Muscle of back (tissue), 11 donors: Measurements from ENCODE around the gene LATS1. TPM values are rescaled to one million over a fixed set of nuclear protein-coding genes. Genes with fewer than 3 reads are reported as not detected.
"Not testable (repeated sequence)": the region's sequence is repeated elsewhere in the genome, so short reads cannot be mapped to it uniquely, and the experiment has no call there.

Source experiments
- DNase-seq, 3 donors: peaks; one replicate each; pipeline versions ENCODE4 v3.0.0 to v3.0.0-alpha.2; 2013
- polyA plus RNA-seq, 10 donors: library from polyadenylated mRNA; unstranded; fragments of 120-200 nt; gene quantifications; one replicate each; pipeline ENCODE4 v1.2.1, GENCODE V29; 2013; ENCODE audit not compliant: insufficient read length in 10 of 10

LATS1 gene
- polyA plus RNA-seq, 10 donors = 14.2 to 24.2 (median 20.4) TPM

DNA sequence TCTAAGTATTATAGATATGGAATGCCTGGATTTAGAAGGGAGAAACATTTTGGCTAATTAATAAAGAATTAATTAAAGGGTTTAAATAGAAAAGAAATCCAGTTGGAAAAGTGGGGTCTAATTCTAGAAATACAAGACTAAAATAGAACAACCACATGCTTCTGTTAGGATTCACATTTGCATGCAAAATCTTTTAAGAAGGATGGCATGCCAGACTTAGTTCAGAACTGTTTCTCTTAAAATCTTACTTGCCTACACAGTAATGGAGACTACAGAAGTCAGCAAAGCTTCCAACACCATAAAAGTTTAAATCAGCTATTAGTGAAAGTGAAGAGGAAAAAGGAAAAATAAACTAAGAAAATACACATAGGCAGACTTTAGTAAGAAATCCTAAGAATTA is 36.7 kb downstream of the LATS1 start:
- no peak for DNase-seq

DNA sequence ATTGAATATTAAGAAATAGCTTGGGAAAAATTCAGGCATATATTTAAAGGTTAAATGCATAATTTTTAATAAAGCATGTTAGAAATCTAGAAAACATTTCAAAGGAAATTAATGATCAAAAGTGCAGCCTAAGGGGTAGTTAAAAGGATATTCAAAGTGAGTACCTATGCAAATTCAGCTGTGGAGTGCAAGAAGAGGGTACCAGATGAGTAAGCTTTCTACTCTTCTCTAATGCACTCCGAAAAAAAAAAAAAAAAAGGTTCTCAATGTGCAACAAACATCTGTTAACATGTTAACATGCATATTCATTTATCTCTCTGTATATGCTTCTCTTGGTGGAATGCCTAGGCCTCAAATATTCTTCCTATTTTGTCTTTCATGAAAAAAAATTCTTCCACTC is 37.4 kb downstream of the LATS1 start:
- DNase-seq = no peak

DNA sequence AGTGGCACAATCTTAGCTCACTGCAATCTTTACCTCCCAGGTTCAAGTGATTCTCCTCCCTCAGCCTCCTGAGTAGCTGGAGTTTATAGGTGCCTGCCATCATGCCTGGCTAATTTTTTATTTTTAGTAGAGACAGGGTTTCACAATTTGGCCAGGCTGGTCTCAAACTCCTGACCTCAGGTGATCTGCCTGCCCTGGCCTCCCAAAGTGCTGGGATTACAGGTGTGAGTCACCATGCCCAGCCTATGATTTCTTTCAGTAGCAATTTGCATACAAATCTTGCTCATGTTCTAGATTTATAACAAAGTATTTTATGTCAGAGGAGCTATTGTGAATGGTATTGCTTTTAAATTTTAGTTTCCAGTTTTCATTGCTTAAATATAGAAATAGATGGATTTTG is 45.6 kb downstream of the LATS1 start:
- not testable (repeated sequence) for DNase-seq

DNA sequence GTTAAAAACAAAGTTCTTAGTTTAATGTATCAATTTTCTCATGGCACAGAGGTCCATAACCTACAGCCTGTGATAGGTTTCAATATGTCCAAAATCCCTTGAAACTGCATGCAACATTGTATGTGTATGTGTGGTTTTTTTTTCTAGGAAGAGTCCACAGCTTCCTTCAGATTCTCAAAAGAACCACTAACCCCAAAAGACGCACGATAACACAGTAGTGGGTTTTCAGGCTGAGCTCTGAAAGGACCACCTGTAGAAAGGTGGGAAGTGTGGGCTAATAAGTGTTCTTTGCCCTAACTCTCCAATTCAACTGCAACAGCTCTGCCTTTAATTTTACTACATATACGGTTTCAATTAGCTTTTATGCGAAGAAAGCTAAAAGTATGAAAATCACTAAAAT is 57.9 kb downstream of the LATS1 start:
- DNase-seq = no peak

DNA sequence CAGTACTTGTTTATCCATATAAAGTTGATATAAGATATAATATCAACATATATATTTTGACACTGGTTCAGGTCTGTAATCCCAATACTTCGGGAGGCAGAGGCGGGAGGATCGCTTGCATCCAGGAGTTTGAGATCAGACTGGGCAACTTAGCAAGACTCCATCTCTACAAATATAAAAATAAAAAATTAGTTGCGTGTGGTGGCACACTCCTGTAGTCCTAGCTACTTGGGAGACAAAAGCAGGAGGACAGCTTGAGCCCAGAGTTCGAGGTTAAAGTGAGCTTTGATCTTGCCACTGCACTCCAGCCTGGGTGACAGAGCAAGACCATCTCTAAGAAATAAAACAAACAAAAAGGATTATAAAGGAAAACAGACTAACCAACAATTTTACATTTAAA is 60.5 kb downstream of the LATS1 start:
- no peak for DNase-seq

DNA sequence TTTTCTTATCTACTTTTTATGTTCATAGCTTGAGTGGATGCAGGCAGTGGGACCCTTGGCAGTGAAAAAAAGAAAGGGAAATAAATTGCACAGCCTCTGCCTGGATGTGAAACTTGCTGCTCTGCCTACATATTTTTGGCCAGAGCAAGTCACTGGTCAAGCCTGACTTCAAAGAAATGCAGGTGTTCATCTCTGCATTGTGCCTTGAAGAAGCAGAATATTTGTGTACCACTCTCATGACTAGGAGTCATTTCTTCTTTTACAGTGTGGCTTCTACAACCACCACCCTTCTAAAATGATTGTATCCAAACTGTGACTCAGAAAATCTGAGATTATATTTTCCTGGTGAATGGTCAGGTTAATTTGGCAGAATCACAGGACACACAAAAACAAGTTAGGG is 66.8 kb downstream of the LATS1 start:
- DNase-seq = no peak

DNA sequence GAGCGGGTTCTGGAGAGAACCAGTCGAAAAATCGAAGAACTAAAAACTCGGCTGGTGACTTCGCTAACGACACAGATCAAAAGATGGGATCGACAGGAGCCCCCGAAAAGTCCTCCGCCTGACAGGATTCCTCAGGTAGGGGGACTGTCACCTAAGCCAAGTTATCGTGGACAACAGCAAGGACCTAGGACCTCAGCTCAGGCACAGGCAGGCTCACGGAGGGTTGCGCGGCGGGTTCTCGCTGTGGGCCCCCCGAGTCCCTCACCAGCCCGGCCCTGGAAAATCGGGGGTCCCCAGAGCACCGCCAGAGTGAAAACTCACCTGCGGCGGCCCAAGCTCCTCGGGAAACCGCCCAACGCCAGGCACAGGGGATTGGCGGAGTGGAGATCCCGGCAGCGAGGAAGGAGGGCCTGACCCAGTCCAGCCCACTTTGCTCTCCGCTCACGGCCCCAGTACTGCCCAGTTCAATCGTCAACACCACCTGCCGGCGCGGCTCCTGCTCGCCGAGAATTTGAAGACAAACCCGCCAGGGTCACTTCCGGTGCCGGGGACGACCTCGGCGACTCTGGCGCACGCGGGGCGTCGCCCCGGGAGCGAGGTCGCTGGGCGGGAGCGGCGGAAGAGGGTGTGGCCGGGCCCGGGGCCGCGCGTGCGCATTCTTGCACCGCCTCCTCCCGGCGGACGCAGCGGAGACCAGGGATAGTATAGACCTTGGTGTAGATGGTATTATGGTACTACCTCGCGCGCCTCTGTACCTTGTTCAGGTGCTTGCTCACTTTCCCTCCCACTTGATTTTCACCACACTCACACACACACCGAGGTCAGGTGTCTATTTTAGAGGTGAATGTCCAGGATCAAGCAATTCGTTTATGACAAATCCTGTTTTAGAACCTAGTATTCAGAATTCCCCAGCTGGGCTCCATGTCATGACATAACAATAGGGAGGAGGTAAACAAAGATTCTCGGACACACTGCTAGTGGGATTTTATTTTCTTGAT is 69.5 kb downstream of the LATS1 start, which contains the start of gene KATNA1:
Gene KATNA1, minus strand, starts transcription at position 567 of the 998 bp plus-strand sequence. CDS start 10,167 bp downstream, outside the sequence.
- peak; percentile 74 to 94 (median 86) for DNase-seq

DNA sequence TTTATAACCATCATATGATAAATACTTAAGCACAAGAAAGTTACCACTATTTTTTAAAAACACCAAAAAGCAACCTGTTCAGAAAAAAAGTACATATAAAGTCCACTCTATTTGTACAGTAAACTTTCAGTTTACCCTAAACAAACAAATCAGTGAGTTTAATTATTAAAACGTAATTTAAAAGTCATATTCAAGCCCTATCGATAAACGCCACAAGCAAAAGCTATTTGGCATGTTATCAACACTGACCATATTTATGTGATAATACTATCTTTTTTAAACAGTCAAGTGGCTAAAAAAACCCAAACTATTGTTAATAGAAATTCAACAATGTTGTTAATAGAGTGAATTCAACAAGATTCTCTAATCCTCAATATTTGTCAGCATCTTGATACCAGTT is 71.3 kb downstream of the LATS1 start:
- no peak for DNase-seq

DNA sequence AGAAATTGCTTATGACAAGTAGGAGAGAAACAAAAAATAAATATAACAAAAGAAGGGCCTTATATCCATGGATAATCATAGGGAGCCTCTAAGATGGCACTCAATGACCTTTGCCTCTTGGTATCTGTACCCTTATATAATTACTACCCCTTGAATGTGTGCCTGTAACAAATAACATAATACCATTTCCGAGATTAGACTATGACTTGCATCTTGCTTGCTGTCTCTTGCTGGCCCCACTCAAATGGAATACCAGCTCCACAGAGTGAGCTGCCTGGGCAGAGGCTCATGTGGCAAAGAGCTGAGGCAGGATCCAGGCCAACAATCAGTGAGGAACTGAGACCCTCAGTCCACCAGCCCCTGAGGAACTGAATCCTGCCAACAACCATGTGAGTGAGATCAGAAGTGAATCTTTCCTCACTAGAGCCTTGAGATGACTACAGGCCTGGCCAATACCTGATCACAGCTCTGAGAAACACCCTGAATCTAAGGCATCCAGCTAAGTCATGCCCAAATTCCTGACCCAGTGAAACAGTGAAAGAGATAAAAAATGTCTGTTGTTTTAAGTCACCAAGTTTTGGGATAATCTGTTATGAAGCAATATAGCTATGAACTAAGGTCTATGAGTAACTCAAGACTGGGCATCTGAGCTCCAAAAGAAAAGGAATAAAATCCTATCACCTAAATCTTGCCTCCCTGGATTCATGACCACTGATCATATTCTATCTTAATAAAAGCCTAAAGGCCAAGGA is 74.9 kb downstream of the LATS1 start:
- no peak for DNase-seq

DNA sequence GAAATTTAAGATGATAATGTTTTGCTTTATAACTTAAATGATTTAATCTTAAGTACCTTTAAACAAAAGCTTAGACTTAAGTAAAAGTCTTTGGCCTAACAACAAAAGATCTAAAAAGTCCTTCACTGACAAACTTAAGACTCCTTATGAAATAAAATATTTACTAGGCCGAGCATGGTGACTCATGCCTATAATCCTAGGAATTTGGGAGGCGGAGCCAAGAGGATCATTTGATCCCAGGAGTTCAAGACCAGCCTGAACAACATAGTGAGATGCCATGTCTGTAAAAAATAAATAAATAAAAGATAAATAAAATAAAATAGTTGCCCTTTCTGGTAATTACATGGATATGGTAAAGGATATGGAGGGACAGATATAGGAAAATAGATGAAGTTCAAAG is 81.8 kb downstream of the LATS1 start:
- no peak for DNase-seq

DNA sequence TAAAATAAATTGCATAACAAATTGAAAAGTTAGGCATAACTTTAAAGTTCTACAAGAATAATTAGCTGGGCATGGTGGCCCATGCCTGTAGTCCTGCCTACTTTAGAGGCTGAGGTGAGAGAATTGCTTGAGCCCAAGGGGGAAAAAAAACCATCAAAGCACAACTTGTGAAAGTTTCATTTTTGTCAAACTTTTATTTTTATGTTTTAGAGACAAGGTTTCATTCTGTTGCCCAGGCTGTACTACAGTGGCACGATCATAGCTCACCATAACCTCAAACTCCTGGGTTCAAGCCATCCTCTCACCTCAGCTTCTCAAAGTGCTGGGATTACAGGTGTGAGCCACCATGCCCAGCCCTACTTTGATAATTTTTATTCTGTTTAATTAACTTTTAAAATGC is 83.6 kb downstream of the LATS1 start:
- DNase-seq = no peak

DNA sequence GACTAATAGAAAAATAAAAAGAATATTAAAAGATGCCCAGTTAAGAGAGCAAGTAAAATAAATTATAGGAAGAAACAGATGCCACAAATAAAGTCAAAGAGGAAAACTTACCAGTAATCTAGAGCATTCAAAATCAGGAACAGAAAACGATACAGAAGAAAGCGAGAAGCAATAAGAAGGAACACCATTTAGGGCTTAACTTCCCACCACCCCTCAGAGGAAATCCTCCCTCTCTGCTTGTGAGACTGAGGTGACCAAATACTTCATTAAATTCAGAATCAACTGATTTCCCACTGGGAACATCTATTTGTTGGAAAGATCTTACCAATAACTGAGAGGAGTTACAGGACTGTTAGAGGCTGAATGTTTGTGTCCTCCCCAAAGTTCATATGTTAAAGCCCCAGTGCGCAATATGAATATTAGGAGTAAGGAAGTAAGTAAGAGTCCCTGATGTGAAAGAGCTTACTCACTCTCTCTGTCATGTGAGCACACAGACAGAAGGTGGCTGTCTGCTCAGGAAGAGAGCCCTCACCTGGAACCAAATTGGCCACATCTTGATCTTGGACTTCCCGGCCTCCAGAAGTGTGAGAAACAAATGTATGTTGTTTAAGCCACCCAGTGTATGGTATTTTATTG is 88.9 kb downstream of the LATS1 start:
- peak in 1 of 3 donors; percentile 2 for DNase-seq

DNA sequence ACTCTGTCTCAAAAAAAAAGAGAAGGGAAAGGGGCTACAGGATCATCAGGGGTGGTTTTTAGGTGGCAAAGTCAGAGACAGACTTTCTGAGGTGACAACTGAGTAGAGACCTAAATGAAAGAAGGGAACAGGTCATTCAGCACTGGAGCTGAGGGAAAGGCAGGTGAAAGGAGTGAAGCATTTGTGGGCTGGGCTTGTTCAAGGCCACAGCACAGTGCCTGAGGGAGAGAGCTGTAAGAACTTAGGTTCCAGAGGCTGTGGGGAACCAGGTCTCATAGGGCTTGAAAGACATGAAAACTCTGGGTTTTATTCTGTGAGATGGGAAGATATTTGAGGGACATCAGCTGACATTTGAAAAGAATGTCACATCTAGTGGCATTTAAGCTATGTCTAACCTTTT is 90.2 kb downstream of the LATS1 start:
- DNase-seq = no peak

DNA sequence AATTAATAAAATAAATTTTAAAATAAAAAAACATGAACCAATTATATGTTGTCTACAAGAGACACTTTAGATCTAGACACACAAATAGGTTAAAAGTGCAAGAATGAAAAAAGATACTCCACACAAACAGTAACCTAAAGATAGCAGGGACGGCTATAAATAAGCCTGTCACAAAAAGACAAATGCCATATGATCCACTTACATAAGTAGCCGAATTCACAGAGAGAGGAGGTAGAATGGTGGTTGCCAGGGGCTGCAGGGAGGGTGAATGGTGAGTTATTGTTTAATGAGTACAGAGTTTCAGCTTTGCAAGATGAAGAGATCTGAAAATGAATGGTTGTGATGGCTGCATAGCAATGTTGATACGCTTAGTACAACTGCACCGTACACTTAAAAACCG is 102.1 kb downstream of the LATS1 start:
- no peak for DNase-seq

DNA sequence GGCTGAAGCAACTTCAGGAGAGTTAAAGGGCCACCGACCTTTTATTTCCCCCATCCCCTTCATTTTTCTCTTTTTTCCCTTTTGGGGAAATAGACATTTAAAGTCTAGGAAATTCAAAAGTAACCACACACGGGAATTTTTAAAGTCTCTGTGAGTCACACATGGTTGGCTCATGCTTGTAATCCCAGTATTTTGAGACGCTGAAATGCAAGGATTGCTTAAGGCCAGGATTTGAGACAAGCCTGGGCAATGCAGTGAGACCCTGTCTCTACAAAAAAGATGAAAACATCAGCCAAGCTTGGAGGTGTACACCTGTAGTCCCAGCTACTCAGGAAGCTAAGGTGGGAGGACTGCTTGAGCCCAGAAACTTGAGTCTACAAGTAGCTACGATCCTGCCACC is 103.6 kb downstream of the LATS1 start:
- no peak for DNase-seq

DNA sequence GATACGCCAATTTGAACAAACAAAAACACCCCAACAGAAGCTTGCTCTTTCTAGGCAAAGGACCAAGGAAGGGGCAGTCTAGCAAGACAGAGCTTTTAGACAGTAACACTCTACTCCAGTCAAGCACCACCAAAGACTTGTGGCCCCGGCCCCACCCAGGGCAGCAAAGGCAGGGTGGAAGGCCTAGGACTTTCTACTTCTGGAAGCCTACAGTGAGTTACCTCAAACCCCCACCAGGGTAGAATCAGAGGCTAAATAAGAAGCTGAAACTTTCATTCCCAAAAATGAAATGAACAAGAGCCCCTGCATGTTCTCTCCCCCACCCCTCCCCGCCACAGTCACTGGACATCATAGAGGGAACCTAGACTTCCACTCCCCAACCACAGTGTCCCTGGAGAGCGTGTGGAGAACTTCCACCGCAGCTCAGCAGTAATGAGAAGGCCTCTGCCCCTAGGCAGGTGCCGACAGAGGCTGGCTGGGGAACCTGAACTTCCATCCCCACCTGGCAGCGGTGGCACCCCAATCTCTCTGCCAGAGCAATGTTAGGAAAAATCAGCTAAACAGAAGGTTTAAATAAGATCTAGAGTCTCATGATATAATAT is 109.4 kb downstream of the LATS1 start:
- no peak for DNase-seq

Other genes with a start within 250 kb of the LATS1 start
- gene ZC3H12D, start 233.1 kb downstream of the LATS1 start, polyA plus RNA-seq = 1 to 10 TPM in 1 of 10 donors, under 1 TPM in 9; 0.09 to 1.4 (median 0.34) TPM
- 10 to 100 TPM; 26.7 to 36.9 (median 33.7) TPM for gene PPIL4, start 172.1 kb downstream of the LATS1 start, polyA plus RNA-seq
- 10 to 100 TPM; 40.5 to 56.7 (median 49.7) TPM for gene GINM1, start 151.7 kb downstream of the LATS1 start, polyA plus RNA-seq
- gene KATNA1, start 69.4 kb downstream of the LATS1 start, polyA plus RNA-seq = 10 to 100 TPM; 17.0 to 25.7 (median 21.2) TPM
- gene NUP43, start 28.4 kb upstream of the LATS1 start, polyA plus RNA-seq = 10 to 100 TPM; 16.5 to 25.5 (median 23.8) TPM
- 10 to 100 TPM; 62.6 to 85.9 (median 73.1) TPM for gene PCMT1, start 31.6 kb upstream of the LATS1 start, polyA plus RNA-seq
- gene LRP11, start 146.3 kb upstream of the LATS1 start, polyA plus RNA-seq = 10 to 100 TPM; 16.4 to 33.0 (median 23.8) TPM
- gene RAET1E, start 180.0 kb upstream of the LATS1 start, polyA plus RNA-seq = 1 to 10 TPM in 2 of 10 donors, under 1 TPM in 8; 0.42 to 1.2 (median 0.83) TPM
- gene RAET1G, start 205.0 kb upstream of the LATS1 start, polyA plus RNA-seq = under 1 TPM in 7 of 10 donors, not detected in 3; 0.19 to 0.56 (median 0.29) TPM
- gene ULBP2, start 223.9 kb upstream of the LATS1 start, polyA plus RNA-seq = under 1 TPM; 0.12 to 0.81 (median 0.44) TPM
- gene ULBP1, start 245.8 kb upstream of the LATS1 start, polyA plus RNA-seq = under 1 TPM; 0.19 to 0.65 (median 0.52) TPM